Fibroblast of skin of back (primary cell): Measurements from ENCODE around the gene KIAA0586.

Experiments
- DNase-seq: peaks from one replicate; pipeline ENCODE4 v3.0.0-alpha.2; 2013

KIAA0586 gene

DNA sequence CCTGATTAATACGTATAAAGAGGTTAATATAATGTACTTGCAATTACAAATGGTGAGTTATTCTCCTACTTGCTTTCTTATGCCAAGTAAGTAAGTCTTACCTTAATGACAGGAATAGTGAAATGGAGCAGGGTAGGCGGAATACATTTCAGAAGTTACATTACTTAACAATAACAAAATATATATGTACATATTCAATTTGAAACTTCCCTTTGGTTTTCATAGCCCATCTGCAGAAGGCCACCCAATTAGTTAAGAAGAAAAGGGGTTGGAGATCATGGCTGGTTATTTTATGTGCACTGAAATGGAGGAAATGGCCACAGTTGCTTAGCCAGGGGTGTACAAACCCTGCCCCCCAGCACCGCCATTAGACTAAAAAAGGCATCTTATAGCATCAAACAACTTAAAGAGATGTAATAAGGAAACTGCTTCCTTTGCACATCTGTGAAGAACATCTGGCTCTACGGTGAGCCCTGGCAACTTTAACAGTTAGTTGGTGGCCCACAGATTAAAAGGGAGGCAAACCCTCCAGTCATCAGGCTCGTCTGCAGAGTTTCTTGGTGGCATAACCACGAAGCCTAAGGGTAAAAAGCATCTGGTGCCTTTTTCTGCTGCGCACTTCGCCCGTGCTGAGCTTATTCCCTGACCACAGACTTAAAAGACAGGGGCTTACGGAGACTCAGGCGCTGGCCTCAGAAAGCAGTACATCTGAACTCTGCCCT, 171.4 kb downstream of the KIAA0586 start:
- no peak for DNase-seq

DNA sequence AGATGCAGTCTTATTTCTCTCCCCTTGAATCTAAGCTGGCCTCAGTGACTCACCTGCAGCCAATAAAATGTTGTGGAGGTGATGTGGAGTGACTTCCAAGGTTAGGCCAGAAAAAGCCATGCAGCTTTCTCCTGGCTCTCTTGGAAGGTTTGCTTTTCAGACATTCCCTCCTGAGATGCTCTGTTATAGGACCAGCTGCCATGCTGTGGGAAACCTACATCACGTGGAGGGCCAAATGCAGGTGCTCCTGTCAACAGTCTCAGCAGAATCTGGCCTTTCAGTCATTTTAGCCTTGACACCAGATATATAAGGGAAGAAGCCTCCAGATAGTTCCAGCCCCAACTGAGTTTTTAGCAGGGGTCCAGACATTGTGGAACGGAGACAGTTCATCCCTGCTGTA, 172.2 kb downstream of the KIAA0586 start:
- DNase-seq, result no peak
